ENCODE measurements around the gene SARNP. TPM values are rescaled to one million over a fixed set of nuclear protein-coding genes. Genes with fewer than 3 reads are reported as not detected.

SARNP gene
- total and polyA plus RNA-seq, 4 donors, result 19.1 to 34.2 (median 25.6) TPM

- Histone ChIP-seq H3K27me3 (ENCODE audit: control insufficient read depth in 4 of 4, insufficient read depth in 4 of 4, low read length in 3 of 4) (peaks cover 0 to 5% (median 0%) of the 10 kb centered on the region in 4 donors), H3K9ac (ENCODE audit: low read depth in 1 of 2, low read length in 2 of 2) (no peak overlapping the region), H3K9me3 (ENCODE audit: control insufficient read depth in 4 of 4, low read length in 3 of 4) (no peaks in the 10 kb centered on the region), H3K4me1 (ENCODE audit: control insufficient read depth in 4 of 4, insufficient read depth in 4 of 4, low read length in 3 of 4) (peaks cover 0 to 9% (median 5%) of the 10 kb centered on the region in 4 donors), H3K36me3 (ENCODE audit: control insufficient read depth in 4 of 4, insufficient read depth in 3 of 4, low read depth in 1 of 4, low read length in 3 of 4) (peaks cover 0 to 5% (median 1%) of the 10 kb centered on the region in 4 donors), H3K27ac (ENCODE audit: low read depth in 1 of 2, low read length in 2 of 2) (no peak overlapping the region), H3K4me3 (ENCODE audit: low read depth in 1 of 3, low read length in 3 of 3) (no peak overlapping the region)
- WGBS, result 44% methylated on average over 3 of the region's 3 CpGs
- DNase-seq (ENCODE audit: low spot score), result no peak
- TF ChIP-seq HNF4A (conservative IDR thresholded peaks at IDR 0.05), result no peak
- TF ChIP-seq, protein P1, sequence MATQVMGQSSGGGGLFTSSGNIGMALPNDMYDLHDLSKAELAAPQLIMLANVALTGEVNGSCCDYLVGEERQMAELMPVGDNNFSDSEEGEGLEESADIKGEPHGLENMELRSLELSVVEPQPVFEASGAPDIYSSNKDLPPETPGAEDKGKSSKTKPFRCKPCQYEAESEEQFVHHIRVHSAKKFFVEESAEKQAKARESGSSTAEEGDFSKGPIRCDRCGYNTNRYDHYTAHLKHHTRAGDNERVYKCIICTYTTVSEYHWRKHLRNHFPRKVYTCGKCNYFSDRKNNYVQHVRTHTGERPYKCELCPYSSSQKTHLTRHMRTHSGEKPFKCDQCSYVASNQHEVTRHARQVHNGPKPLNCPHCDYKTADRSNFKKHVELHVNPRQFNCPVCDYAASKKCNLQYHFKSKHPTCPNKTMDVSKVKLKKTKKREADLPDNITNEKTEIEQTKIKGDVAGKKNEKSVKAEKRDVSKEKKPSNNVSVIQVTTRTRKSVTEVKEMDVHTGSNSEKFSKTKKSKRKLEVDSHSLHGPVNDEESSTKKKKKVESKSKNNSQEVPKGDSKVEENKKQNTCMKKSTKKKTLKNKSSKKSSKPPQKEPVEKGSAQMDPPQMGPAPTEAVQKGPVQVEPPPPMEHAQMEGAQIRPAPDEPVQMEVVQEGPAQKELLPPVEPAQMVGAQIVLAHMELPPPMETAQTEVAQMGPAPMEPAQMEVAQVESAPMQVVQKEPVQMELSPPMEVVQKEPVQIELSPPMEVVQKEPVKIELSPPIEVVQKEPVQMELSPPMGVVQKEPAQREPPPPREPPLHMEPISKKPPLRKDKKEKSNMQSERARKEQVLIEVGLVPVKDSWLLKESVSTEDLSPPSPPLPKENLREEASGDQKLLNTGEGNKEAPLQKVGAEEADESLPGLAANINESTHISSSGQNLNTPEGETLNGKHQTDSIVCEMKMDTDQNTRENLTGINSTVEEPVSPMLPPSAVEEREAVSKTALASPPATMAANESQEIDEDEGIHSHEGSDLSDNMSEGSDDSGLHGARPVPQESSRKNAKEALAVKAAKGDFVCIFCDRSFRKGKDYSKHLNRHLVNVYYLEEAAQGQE (IDR thresholded peaks at IDR 0.05), result no peak
- TF ChIP-seq RXRA (IDR thresholded peaks at IDR 0.05), result no peak
- no peak for TF ChIP-seq CTCF (IDR thresholded peaks at IDR 0.05; ENCODE audit: low read depth, low read length, missing input control)
- no peak for TF ChIP-seq EGR1 (IDR thresholded peaks at IDR 0.05; ENCODE audit: low read depth in 2 of 2)
- TF ChIP-seq RAD21 (IDR thresholded peaks at IDR 0.05), result no peak
- no peak for TF ChIP-seq GABPA (IDR thresholded peaks at IDR 0.05 in 1 of 2, conservative IDR thresholded peaks at IDR 0.05 in 1 of 2)
- TF ChIP-seq SP1 (IDR thresholded peaks at IDR 0.05), result no peak
- TF ChIP-seq, protein P2, sequence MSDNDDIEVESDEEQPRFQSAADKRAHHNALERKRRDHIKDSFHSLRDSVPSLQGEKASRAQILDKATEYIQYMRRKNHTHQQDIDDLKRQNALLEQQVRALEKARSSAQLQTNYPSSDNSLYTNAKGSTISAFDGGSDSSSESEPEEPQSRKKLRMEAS (IDR thresholded peaks at IDR 0.05), result no peak
- no peak for TF ChIP-seq FOXA1 (IDR thresholded peaks at IDR 0.05)
- TF ChIP-seq HNF4G (IDR thresholded peaks at IDR 0.05), result no peak
- TF ChIP-seq FOXA2 (IDR thresholded peaks at IDR 0.05), result no peak
- TF ChIP-seq, protein P3, sequence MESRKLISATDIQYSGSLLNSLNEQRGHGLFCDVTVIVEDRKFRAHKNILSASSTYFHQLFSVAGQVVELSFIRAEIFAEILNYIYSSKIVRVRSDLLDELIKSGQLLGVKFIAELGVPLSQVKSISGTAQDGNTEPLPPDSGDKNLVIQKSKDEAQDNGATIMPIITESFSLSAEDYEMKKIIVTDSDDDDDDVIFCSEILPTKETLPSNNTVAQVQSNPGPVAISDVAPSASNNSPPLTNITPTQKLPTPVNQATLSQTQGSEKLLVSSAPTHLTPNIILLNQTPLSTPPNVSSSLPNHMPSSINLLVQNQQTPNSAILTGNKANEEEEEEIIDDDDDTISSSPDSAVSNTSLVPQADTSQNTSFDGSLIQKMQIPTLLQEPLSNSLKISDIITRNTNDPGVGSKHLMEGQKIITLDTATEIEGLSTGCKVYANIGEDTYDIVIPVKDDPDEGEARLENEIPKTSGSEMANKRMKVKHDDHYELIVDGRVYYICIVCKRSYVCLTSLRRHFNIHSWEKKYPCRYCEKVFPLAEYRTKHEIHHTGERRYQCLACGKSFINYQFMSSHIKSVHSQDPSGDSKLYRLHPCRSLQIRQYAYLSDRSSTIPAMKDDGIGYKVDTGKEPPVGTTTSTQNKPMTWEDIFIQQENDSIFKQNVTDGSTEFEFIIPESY (IDR thresholded peaks at IDR 0.05), result no peak
- TF ChIP-seq, protein P4, sequence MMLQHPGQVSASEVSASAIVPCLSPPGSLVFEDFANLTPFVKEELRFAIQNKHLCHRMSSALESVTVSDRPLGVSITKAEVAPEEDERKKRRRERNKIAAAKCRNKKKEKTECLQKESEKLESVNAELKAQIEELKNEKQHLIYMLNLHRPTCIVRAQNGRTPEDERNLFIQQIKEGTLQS (IDR thresholded peaks at IDR 0.05), result no peak
- TF ChIP-seq TAF1 (conservative IDR thresholded peaks at IDR 0.05), result no peak
- TF ChIP-seq JUND (IDR thresholded peaks at IDR 0.05), result no peak
- TF ChIP-seq YY1 (IDR thresholded peaks at IDR 0.05), result no peak
These were observed 71.2 kb downstream of the SARNP start for GRCh38 chr12:55746174-55746912.
